Activated T-cell treated with anti-CD3 and anti-CD28 coated beads, Interleukin-2, amount 50 U/mL, for 1 hour (primary cell): Measurements from ENCODE around the gene PSME4.
"Not testable (repeated sequence)": the region's sequence is repeated elsewhere in the genome, so short reads cannot be mapped to it uniquely, and the experiment has no call there.

Experiments used
- DNase-seq: peaks from one replicate; pipeline ENCODE4 v3.0.0-alpha.2; 2020

The PSME4 gene

GRCh38 chr2:53881360-53881759 lies 89.4 kb downstream of the PSME4 start:
- no peak for DNase-seq

GRCh38 chr2:53880756-53881155 lies 90.0 kb downstream of the PSME4 start:
- no peak for DNase-seq

- no peak for DNase-seq
These were observed 93.2 kb downstream of the PSME4 start for GRCh38 chr2:53877556-53877955.

GRCh38 chr2:53877112-53877511 lies 93.7 kb downstream of the PSME4 start:
- DNase-seq: no peak

- DNase-seq: no peak
These were observed 96.3 kb downstream of the PSME4 start for GRCh38 chr2:53874401-53874950.

- no peak for DNase-seq
These were observed 103.0 kb downstream of the PSME4 start for GRCh38 chr2:53867773-53868172.

GRCh38 chr2:53867169-53867568 lies 103.6 kb downstream of the PSME4 start:
- no peak for DNase-seq

GRCh38 chr2:53865962-53866361 lies 104.8 kb downstream of the PSME4 start:
- DNase-seq: no peak

- no peak for DNase-seq
These were observed 105.5 kb downstream of the PSME4 start for GRCh38 chr2:53865264-53865663.

- DNase-seq: no peak
These were observed 107.1 kb downstream of the PSME4 start for GRCh38 chr2:53863538-53864227.

GRCh38 chr2:53861824-53862223 lies 109.0 kb downstream of the PSME4 start:
- no peak for DNase-seq

GRCh38 chr2:53859206-53860181 lies 111.3 kb downstream of the PSME4 start, which contains the start of gene GPR75:
GPR75 (minus strand) TSS chr2:53859967; CDS start chr2:53854756, 5,211 bp downstream.
- DNase-seq: no peak

GRCh38 chr2:53856272-53856671 lies 114.5 kb downstream of the PSME4 start:
- no peak for DNase-seq

GRCh38 chr2:53854678-53855077 lies 116.1 kb downstream of the PSME4 start:
- no peak for DNase-seq

GRCh38 chr2:53852532-53852931 lies 118.3 kb downstream of the PSME4 start:
- no peak for DNase-seq

GRCh38 chr2:53851052-53851757 lies 119.6 kb downstream of the PSME4 start:
- DNase-seq: not testable (repeated sequence)

- no peak for DNase-seq
These were observed 122.7 kb downstream of the PSME4 start for GRCh38 chr2:53848062-53848461.

- no peak for DNase-seq
These were observed 127.2 kb downstream of the PSME4 start for GRCh38 chr2:53843595-53843994.

GRCh38 chr2:53842891-53843290 lies 127.9 kb downstream of the PSME4 start:
- no peak for DNase-seq

- not testable (repeated sequence) for DNase-seq
These were observed 129.1 kb downstream of the PSME4 start for GRCh38 chr2:53841651-53842050.

- no peak for DNase-seq
These were observed 130.2 kb downstream of the PSME4 start for GRCh38 chr2:53840580-53840979.

GRCh38 chr2:53829980-53830290 lies 140.9 kb downstream of the PSME4 start:
- DNase-seq: not testable (repeated sequence)
